H1 (cell line): ENCODE measurements around the gene MKNK2.

ENCODE experiments used
- CTCF ChIP-seq, 3 experiments: IDR thresholded peaks; 1 replicate in 2 of 3; 2 replicates in 1 of 3; pipeline versions ENCODE4 v1.5.1 to v1.6.1; 2011; ENCODE audit warnings: low read length in 3 of 3, mild to moderate bottlenecking in 3 of 3, inconsistent platforms in 2 of 3, low read depth in 1 of 3, moderate library complexity in 1 of 3; ENCODE audit not compliant: insufficient read depth in 1 of 3; ENCODE audit errors: control extremely low read depth in 1 of 3
- HDAC6 ChIP-seq: IDR thresholded peaks from one replicate; pipeline ENCODE4 v1.7.1; 2012; ENCODE audit warnings: low read depth, mild to moderate bottlenecking, inconsistent platforms, low read length, moderate library complexity
- POLR2A ChIP-seq, 2 experiments: IDR thresholded peaks; 1 replicate in 1 of 2; 2 replicates in 1 of 2; pipeline ENCODE4 v1.6.1; 2011; ENCODE audit warnings: low read depth in 2 of 2, low read length in 2 of 2, mild to moderate bottlenecking in 2 of 2; ENCODE audit errors: control extremely low read depth in 1 of 2

GRCh38 chr19:2058570-2059421, 7.8 kb upstream of the MKNK2 start:
- no peak for TF ChIP-seq POLR2A (IDR thresholded peaks at IDR 0.05; ENCODE audit: control extremely low read depth in 1 of 2, low read depth in 2 of 2, low read length in 2 of 2)
- TF ChIP-seq HDAC6, result no peak
- no peak for TF ChIP-seq CTCF (IDR thresholded peaks at IDR 0.05; ENCODE audit: control extremely low read depth in 1 of 3, insufficient read depth in 1 of 3, low read depth in 1 of 3, low read length in 3 of 3)
